ENCODE results near the gene ETV6.
"Not testable (repeated sequence)": the region's sequence is repeated elsewhere in the genome, so short reads cannot be mapped to it uniquely, and the experiment has no call there.

The ETV6 gene

DNA sequence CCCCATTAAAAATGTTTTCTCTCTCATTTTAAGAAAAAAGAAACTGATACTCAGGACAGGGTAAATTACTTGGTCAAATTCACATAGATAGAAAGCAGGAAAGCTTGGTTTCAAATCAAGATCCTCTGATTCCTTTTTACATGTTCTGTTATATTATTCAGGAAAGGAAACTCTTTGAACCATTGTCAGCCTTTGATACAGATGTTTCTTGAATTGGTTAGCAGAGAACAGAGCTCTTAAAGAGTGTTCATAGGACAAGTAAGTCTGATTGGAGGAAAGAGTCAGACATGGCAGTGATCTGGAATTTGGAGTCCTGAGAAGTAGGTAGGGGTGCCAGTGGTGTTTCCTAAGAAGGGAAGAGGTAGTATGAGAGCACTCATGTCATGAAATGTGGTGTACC is 256.1 kb downstream of the ETV6 start:
- no peaks in the 10 kb centered on the region for H3K79me2 ChIP-seq (ENCODE audit: insufficient read depth, low read length)
- H3K9me2 ChIP-seq (replicated peaks; ENCODE audit: low read depth, low read length), result no peaks in the 10 kb centered on the region
- no peaks in the 10 kb centered on the region for H4K20me1 ChIP-seq (ENCODE audit: insufficient read depth, low read length, poor library complexity, severe bottlenecking)
- TF ChIP-seq, protein P1, sequence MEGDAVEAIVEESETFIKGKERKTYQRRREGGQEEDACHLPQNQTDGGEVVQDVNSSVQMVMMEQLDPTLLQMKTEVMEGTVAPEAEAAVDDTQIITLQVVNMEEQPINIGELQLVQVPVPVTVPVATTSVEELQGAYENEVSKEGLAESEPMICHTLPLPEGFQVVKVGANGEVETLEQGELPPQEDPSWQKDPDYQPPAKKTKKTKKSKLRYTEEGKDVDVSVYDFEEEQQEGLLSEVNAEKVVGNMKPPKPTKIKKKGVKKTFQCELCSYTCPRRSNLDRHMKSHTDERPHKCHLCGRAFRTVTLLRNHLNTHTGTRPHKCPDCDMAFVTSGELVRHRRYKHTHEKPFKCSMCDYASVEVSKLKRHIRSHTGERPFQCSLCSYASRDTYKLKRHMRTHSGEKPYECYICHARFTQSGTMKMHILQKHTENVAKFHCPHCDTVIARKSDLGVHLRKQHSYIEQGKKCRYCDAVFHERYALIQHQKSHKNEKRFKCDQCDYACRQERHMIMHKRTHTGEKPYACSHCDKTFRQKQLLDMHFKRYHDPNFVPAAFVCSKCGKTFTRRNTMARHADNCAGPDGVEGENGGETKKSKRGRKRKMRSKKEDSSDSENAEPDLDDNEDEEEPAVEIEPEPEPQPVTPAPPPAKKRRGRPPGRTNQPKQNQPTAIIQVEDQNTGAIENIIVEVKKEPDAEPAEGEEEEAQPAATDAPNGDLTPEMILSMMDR (conservative IDR thresholded peaks at IDR 0.05; ENCODE audit: low read length), result no peak
- TF ChIP-seq EZH2phosphoT487 (IDR thresholded peaks at IDR 0.05; ENCODE audit: borderline replicate concordance), result no peak
- H3K9ac ChIP-seq (ENCODE audit: low read depth, low read length, poor library complexity, severe bottlenecking), result no peak overlapping the region
- H3K27me3 ChIP-seq (ENCODE audit: insufficient read depth, low read length, poor library complexity, severe bottlenecking), result no peaks in the 10 kb centered on the region
- no peak overlapping the region for H2AFZ ChIP-seq (ENCODE audit: low read length)
- no peaks in the 10 kb centered on the region for H3K4me1 ChIP-seq (ENCODE audit: insufficient read depth, low read length, poor library complexity, severe bottlenecking)
- H3K4me3 ChIP-seq (ENCODE audit: low read length, poor library complexity, severe bottlenecking), result no peak overlapping the region
- peaks cover 6% of the 10 kb centered on the region; the same call in 1 of the 2 replicates for H3K9me3 ChIP-seq (ENCODE audit: insufficient read depth, low read depth, low read length)
- H3K36me3 ChIP-seq (ENCODE audit: insufficient read depth, low read length), result no peaks in the 10 kb centered on the region
- no peaks in the 10 kb centered on the region for H3F3A ChIP-seq (ENCODE audit: low read depth)
- H3K4me2 ChIP-seq (ENCODE audit: low read depth, low read length, poor library complexity, severe bottlenecking), result no peak overlapping the region

DNA sequence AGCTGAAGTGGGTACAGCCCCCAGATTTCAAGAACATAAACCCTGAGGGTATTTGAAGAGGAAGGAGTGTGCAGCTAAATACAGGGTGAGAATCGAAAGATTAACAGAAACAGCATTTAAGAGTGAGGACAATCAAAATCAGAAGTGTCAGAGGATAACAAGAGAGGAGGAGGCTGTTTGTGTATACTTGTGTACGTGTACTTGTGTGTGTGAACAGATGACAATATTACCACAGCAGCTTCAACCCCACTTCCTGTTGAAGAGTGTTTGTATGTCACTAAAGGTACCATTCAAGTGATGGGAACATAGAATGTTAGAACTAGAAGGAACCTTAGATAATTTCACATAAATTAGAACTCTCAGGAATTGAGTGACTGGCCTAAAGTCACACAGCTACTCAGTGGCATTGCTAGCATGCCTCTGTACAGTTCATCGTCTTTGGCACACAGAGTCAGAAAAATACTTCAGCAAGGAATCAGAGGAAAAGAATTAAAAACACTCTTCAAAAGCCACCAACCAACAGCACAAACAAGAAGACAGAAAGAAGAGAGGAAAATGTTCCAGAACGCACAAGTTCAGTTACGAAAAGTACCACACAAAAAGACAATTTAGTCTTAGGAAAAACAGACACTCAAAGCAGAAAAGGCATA is 256.9 kb downstream of the ETV6 start:
- H3K4me2 ChIP-seq (ENCODE audit: low read depth, low read length, poor library complexity, severe bottlenecking), result no peak overlapping the region
- no peak overlapping the region for H3K9ac ChIP-seq (ENCODE audit: low read depth, low read length, poor library complexity, severe bottlenecking)
- H3K4me1 ChIP-seq (ENCODE audit: insufficient read depth, low read length, poor library complexity, severe bottlenecking), result no peaks in the 10 kb centered on the region
- no peak overlapping the region for H3K4me3 ChIP-seq (ENCODE audit: low read length, poor library complexity, severe bottlenecking)
- H2AFZ ChIP-seq (ENCODE audit: low read length), result no peak overlapping the region
- H3K9me2 ChIP-seq (replicated peaks; ENCODE audit: low read depth, low read length), result no peaks in the 10 kb centered on the region
- H3K27me3 ChIP-seq (ENCODE audit: insufficient read depth, low read length, poor library complexity, severe bottlenecking), result no peaks in the 10 kb centered on the region
- H4K20me1 ChIP-seq (ENCODE audit: insufficient read depth, low read length, poor library complexity, severe bottlenecking), result no peaks in the 10 kb centered on the region
- no peaks in the 10 kb centered on the region for H3F3A ChIP-seq (ENCODE audit: low read depth)
- H3K36me3 ChIP-seq (ENCODE audit: insufficient read depth, low read length), result no peaks in the 10 kb centered on the region
- TF ChIP-seq EZH2phosphoT487 (IDR thresholded peaks at IDR 0.05; ENCODE audit: borderline replicate concordance), result no peak
- TF ChIP-seq, protein P1 (conservative IDR thresholded peaks at IDR 0.05; ENCODE audit: low read length), result no peak
- H3K9me3 ChIP-seq (ENCODE audit: insufficient read depth, low read depth, low read length), result peaks cover 6% of the 10 kb centered on the region; the same call in 1 of the 2 replicates
- no peaks in the 10 kb centered on the region for H3K79me2 ChIP-seq (ENCODE audit: insufficient read depth, low read length)

DNA sequence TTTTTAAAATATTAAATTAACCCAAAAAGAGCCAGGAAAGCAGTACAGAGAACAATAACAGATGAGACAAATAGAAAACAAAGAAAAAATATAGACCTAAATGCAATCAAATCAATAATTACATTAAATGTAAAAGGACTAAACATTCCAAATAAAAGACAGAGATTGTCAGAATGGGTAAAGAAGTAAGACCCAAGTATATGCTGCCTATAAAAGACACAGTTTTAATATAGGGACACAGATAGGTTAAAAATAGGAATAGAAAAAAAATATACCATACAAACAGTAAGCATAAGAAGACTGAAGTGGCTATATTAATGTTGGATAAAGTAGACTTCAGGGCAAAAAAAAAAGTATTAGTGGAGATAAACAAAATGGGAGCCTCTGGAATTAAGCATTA is 258.2 kb downstream of the ETV6 start:
- Histone ChIP-seq H3K36me3 (ENCODE audit: insufficient read depth, low read length) (no peaks in the 10 kb centered on the region), H2AFZ (ENCODE audit: low read length) (no peak overlapping the region), H3K4me3 (ENCODE audit: low read length, poor library complexity, severe bottlenecking) (no peak overlapping the region), H4K20me1 (ENCODE audit: insufficient read depth, low read length, poor library complexity, severe bottlenecking) (no peaks in the 10 kb centered on the region), H3K9ac (ENCODE audit: low read depth, low read length, poor library complexity, severe bottlenecking) (no peak overlapping the region), H3F3A (ENCODE audit: low read depth) (no peaks in the 10 kb centered on the region), H3K4me2 (ENCODE audit: low read depth, low read length, poor library complexity, severe bottlenecking) (no peak overlapping the region), H3K4me1 (ENCODE audit: insufficient read depth, low read length, poor library complexity, severe bottlenecking) (no peaks in the 10 kb centered on the region), H3K9me3 (ENCODE audit: insufficient read depth, low read depth, low read length) (peaks cover 6% of the 10 kb centered on the region; the same call in 1 of the 2 replicates), H3K79me2 (ENCODE audit: insufficient read depth, low read length) (no peaks in the 10 kb centered on the region), H3K9me2 (replicated peaks; ENCODE audit: low read depth, low read length) (no peaks in the 10 kb centered on the region), H3K27me3 (ENCODE audit: insufficient read depth, low read length, poor library complexity, severe bottlenecking) (no peaks in the 10 kb centered on the region)
- TF ChIP-seq, protein P1 (conservative IDR thresholded peaks at IDR 0.05; ENCODE audit: low read length), result no peak
- no peak for TF ChIP-seq EZH2phosphoT487 (IDR thresholded peaks at IDR 0.05; ENCODE audit: borderline replicate concordance)

DNA sequence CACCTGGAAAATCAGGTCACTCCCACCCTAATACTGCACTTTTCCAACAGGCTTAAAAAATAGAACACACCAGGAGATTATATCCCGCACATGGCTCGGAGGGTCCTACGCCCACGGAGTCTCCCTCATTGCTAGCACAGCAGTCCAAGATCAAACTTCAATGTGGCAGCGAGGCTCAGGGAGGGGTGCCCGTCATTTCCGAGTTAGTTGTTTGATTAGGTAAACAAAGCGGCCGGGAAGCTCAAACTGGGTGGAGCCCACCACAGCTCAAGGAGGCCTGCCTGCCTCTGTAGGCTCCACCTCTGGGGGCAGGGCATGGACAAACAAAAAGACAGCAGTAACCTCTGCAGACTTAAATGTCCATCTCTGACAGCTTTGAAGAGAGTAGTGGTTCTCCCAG is 259.9 kb downstream of the ETV6 start:
- H3K9me2 ChIP-seq (replicated peaks; ENCODE audit: low read depth, low read length); H3K27me3 ChIP-seq (ENCODE audit: insufficient read depth, low read length, poor library complexity, severe bottlenecking); H3K9ac ChIP-seq (ENCODE audit: low read depth, low read length, poor library complexity, severe bottlenecking); H2AFZ ChIP-seq (ENCODE audit: low read length); H3K9me3 ChIP-seq (ENCODE audit: insufficient read depth, low read depth, low read length); H3K79me2 ChIP-seq (ENCODE audit: insufficient read depth, low read length); H3K36me3 ChIP-seq (ENCODE audit: insufficient read depth, low read length); H4K20me1 ChIP-seq (ENCODE audit: insufficient read depth, low read length, poor library complexity, severe bottlenecking); H3K4me2 ChIP-seq (ENCODE audit: low read depth, low read length, poor library complexity, severe bottlenecking); H3K4me1 ChIP-seq (ENCODE audit: insufficient read depth, low read length, poor library complexity, severe bottlenecking); H3K4me3 ChIP-seq (ENCODE audit: low read length, poor library complexity, severe bottlenecking); H3F3A ChIP-seq (ENCODE audit: low read depth): not testable (repeated sequence)
